ENCODE measurements around the gene ABI3BP.
"Not testable (repeated sequence)": the region's sequence is repeated elsewhere in the genome, so short reads cannot be mapped to it uniquely, and the experiment has no call there.

Gene ABI3BP

DNA sequence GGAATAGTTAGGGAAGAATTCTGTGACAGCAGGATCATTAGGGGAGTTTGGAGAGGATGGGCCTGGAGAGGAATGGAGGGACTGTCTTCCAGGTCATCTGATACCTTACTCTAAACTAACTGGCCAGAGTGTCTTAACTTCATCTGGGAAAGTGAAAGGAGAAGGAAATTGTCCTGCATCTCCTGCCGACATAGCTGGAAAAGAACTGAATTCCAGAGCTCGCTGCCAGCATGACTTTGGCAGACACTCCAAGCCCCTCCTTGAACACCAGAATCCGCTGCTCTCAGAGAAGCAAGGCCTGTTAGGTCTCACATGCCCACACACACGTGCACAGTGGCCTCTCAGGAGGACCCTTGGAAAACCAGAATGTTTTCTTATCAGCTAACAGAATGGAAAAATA is 10.5 kb downstream of the ABI3BP start:
- DNase-seq, result no peak

DNA sequence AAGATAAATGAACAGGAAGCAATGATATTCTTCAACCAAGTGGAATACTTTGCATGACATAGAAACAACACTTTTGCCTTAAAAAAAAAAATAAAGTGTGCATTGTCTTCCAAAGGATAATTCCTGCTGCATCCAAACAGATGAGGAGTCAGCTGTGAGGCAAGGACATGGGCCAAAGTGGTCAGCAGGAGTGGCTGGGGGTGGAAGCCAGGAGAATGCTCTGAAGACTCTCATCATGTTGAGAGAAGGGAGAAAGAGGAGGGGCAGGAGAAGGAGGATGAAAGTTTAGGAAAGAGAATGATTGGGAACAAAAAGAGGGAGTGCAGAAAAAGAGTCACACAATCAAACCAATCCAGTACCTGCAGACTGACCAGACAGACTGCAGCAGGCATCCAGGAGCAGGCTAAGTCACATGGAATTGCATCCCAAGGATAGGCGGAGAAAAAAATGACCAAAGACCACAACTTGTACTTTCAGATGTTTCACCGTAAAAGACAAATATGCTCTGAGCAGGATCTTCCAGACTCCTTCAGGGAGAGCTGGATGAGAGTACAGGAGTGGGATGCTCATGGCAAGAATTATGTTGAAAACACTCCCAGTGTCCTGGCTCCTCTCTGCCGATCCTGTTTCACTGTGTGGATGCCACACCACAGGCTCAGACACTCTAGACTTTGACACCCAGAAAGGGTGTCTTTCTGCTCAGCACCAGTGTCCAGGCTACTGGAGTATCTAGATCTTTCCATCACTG is 11.9 kb downstream of the ABI3BP start:
- no peak for DNase-seq

DNA sequence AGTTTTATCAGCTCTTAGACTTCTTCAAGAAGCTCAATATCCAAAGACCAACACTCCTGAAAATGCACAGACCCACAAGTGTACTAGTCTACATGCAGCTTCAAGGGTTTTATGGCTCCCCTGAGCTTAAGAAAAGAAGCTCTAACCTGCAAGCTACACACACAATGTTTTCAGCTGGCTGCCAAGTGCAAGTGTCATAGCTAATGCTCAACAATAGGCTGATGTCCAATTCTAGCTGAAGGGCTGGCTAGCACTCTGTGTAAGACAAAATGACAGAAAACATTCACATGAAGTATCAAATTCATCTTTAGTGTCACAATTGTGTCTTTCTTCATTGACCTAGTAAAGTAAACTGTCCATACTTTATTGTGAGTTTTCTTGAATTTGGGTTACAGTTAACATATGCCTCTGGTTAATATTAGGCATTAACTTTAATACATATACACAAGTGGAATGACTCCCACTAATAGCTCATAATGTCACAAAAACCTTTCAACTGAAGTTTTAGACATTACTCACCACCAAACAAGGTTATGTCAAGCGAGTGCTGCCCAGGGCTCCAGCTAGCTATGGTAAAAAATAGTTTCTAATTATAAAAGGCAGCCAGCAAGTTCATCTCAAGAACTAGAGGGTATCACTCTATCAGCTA is 15.1 kb downstream of the ABI3BP start:
- DNase-seq, result no peak

DNA sequence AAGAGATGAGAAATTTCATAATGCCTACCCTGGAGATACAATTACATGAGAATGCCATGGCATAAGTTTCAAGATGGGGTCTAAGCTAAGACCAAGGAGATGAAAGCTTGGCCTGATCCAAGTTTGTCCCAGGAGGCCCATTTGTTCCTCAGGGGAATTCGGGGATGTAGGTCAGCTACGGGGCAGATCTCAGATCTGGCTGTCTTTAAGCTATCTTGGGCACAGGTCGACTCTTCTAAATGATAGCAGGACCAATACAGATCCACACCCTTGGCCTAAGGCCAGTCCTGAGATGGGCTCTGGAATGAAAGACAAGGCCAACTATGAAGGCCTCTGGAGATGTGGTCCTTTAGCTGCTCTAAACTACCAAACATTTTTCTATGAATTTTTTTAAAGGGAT is 16.6 kb downstream of the ABI3BP start:
- no peak for DNase-seq

DNA sequence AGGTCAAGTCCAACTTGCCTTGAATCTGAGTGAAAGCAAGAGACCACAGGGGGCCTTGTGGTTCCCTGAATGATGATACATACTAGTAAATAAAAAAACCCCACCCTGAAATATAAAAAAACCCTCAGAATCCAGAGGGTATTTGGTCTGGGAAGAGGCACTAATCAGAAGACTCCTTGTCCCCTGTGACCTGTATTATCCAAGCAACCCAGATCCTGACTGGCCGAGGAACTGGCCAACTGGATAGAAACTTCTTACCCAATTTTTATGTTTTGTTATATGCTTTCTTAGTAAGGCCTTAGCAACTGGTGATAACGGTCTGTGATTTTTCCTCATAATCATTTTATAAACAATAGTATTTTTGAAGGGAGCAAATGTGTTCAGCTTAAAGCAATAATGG is 17.5 kb downstream of the ABI3BP start:
- DNase-seq, result no peak

DNA sequence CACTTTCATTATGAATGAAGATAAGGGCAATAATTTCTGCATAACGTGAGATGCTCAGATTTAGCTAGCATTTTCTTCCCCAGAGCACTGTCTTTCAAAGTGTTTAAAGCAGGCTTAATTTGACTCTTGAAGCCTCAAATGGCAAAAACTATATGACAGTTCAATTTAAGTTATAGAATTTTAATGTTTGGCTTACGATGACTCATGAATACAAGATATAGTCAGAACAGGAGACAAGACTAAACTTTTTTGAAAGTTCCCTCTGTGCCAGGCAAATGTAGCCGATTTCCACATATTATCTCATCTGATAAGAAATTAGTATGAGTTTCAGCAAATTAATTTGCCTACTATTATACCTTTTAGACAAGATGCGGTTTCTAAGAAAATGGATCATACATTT is 19.6 kb downstream of the ABI3BP start:
- no peak for DNase-seq

DNA sequence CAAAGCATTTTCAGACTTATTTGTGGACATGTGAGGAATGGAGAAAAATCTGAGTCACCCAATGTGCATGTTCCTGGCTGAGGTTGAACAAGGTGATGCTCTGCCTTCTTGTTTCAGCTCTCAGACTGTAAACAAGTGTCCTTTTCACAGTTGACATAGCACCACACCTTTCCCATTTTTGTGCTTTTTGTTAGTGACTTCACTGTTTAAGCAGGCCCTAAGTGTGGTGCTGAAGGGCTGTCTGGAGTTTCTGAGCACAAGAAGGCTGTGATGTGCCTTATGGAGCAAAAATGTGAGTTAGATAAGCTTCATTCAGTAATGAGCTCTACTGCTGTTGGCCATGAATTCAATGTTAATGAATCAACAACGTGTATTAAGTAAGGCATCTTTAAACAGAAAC is 20.4 kb downstream of the ABI3BP start:
- no peak for DNase-seq

DNA sequence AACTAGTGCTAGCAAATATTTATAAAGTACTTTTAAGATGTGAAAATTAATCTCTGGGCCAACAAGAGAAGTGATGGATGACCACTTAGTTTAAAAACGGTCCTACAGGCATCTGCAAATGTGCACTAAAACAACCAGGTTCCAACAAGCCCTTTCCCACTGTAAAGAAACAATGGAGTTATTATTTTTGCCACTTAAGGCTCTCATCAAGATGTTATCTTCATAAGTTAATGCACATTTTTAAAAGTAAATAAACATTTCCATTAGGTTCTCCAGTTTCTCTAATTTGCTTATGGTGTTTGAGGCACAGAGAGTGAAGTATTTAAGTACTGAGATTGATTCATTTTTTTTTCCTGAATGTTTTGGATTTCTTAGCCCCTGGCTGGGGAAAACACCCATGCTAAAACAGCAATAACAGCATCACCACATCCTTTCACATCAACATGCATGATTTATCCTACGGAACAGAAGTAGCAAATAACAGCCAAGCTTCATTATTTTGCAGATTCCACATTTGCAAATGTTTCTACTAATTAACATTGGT is 20.8 kb downstream of the ABI3BP start:
- DNase-seq, result no peak

DNA sequence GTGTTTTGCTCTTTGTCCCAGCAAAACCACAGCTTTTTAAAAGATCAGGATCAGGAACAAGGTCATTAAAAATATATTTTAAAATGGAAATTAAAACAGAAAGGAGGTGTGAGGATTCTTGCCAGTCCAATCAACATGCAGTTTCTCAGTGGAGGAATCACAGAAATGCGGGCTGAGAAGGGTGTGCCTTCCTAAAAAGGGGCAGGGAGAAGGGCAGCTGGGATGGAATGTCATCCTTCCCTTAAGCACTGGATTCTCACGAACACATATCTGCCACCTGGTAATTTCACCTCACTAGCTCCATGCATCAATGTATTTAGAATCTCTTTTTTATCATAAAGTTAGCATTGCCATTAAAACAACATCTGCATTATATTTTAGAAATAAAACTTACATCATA is 21.4 kb downstream of the ABI3BP start:
- DNase-seq, result no peak

DNA sequence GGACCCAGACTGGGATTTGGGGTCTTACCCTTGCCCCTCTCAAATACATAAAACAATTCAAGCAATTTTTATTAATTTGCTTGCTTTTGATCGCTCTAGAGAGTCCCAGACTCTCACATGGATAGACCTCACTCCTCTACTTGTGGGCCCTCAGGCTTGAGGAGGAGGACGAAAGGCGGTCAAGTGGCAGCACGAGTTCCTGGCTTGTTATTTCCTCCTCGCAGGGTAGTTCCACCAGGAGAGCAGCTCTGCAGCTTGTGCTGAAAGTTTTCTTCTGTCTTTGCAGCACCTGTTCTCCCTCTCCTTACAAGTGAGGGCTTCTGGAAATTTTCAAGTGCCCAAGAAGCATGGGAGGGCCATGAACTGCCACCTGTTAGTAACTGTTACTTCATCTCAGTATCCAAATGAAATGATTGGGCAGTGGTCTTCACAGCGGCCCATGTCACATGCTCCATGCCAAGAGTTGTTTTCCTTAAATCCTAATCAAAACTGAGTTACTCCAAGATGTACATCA is 22.7 kb downstream of the ABI3BP start:
- DNase-seq, result no peak

DNA sequence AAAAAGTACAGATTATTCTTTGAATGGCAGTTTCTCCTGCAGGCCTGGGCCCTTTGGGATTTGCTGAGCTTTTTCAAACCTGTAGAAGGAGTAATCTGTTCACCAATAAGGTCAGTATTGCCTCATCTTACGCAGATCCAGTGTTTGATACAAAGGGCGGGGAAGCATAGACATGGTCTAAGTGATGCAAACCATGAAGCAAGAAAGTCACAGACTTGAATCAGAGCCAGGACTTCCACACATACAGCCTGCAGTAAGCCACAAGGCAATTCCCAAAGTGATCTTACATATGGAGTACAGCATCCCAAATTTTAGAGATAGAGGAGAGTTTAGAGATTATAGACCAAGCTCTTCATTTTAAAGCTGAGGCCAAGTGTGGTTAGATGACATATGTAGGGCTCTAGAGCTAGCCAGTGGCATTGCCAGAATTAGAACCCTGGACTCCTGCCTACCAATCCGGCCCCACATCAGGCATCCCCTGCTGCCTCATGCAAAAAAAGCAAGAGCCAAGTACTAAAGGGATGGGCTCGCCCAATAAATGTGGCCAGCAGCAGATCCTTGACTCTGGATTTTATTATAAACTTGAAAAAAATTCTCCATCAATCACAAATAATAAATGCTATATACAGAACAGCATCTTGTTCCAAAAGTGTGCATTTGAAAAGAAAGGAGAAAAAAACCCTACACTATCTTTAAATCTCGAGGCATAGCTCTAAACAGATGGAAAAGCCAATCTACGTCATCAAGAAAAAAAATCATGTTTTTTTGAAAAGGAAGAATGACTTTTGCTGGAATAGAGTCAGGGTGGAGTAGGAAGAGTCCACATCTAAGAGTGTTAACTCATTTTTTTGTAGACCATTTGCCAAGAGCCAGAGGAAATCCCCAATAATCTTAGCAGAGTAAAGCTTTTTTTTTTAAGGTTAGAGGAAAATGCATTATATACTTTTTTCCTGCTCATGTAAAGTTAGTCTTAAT is 24.0 kb downstream of the ABI3BP start:
- DNase-seq, result no peak

DNA sequence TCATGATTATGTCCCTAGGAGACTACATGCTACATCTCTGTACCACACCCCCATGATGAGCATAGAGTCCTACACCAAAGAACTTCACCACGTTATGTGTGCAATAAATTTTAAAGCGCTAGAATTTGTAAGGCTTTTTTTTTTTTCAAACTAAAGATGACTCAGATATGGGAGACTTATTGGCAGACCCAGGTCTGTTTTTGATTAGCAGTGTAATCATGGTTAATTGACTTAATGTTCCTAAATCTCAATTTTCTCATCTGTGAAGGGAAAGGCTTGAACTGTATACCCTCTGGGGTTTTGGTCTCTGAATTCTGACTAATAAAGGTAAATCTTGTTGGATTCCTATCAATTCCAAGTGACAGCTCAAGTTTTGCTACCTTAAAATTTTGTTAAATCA is 26.4 kb downstream of the ABI3BP start:
- no peak for DNase-seq

DNA sequence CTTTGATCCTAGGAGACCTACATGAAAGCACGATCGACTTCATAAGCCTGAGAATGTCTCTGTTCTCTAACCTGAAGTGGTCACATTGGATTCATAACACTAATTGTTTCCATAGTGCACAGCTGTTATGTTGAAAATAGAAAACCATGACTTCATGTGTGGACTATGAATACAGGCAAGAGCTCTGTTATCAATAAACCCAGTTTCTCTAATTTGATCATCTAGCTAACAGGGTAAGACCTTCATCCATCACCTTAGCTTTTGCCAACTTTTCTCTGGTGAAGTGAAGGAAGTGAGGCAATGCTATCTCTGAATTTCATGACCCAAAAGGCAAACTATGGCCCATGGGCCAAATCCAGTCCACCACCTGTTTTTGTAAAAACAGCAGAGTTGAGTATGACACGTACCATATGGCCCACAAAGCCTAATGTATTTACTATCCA is 27.2 kb downstream of the ABI3BP start:
- DNase-seq, result no peak

DNA sequence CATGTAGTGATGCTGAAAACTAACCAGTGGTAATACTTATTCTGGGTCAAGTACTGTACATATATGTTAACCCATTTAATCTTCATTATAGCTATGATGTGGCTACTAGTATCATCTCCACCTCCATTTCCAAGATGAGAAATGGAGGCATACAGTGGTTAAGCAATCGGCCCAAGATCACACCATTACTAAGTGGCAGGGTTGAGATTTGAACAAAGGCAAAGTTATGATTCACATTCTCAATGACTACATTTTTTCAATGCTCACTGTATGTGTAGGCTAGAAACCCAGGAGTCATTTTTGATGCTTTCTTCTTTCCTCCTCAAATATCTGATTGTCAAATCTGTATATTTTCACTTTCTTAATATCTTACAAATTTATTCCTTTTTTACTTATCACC is 30.2 kb downstream of the ABI3BP start:
- no peak for DNase-seq

DNA sequence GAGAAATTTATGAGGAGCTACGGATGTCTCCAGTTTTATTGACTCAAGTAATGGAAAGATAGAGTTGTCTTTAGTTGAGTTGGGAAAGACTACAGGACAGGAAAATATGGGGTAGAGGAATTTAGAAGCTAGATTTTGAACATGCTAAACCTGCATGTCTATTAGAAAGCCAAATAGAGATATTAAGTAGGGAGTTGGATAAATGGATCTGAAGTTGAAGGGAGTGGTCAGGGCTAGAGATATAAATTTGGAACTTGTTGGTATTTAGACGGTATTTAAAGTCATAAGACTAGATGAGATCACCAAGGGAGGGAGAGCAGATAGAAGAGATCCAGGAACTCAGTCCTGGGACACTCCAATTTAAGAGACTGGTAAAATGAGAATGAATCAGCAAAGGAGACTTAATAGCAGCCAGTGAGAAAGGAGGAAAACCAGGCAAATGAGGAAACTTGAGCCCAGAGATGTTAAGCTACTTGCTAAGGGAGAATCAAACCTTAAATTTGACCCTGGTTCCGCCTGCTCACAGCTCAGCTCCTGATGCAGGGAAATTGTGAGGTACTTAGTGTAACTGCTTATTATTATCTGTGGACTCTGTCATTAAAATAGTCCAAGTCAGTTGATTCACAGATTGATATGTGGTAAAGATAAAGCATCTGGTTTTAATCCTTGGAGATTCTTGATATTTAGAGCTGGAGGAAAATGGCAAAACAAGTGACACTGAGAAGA is 35.8 kb downstream of the ABI3BP start:
- DNase-seq, result no peak

DNA sequence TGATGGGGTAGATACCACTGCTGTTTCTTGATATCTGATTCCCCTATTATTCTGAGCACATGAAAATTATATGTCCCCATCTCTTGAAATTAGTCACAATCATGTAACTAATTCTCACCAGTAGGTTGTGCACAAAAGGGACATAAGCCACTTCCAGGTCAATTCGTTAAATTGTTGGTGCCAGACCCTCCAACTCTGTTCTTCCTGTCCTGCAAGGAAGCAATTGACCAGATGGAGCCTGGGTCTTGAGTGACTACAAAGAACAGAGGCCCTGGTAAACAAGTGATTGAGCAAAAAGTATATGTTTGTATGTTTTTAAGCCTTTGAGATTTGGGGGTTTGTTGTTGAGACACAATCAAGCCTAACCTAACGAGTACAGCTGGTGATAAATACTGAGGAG is 36.9 kb downstream of the ABI3BP start:
- no peak for DNase-seq

DNA sequence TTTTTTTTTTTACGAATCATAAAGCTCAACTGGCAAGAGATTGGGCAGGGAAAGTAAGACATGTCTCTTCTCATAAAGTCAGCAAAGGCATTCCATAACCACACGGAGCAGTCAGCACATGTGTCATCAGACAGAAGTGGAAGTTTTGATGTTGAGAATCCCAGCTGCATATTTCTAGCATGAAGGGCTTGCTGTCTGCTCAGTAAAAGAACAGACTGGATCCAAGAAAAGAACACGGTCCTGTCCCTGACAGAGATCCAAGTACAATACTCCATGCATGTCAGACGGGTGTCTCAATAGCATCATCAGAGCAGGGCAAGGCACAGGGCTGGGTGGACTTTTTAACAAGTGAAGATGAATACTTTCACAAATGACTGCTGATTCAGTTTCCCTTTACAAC is 38.2 kb downstream of the ABI3BP start:
- no peak for DNase-seq

DNA sequence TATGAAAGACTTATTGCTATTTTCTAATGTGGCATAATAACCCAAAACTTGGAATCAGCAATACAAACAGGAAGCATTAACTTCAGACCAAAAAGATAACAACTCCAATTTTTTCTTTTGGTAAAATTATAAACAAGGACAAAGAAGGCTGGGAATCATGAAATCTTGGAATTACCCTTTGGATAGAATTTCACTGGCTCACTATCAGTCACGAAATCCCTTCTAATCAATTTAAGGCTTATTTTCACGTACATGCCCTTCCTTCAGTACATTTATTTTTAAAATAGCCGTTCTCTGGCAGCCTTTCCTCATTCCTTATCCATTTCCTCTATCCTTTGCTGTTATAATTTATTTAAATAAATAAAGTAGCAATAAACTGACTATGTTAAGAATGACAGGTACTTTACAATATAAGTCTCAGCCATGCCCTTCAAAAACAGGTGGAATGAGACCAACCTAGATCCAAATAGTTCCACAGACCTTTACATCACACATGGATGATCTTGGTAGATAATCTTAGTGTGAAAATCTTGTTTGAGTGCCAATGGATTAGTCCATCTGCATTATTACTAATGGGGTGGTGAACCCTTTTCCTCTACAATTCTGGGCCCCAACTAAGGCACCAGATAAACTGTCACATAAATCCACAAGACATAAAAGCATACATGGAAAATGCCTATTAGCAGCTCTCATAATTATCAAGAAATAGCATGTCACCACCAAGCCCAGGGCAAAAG is 38.9 kb downstream of the ABI3BP start:
- DNase-seq, result no peak

DNA sequence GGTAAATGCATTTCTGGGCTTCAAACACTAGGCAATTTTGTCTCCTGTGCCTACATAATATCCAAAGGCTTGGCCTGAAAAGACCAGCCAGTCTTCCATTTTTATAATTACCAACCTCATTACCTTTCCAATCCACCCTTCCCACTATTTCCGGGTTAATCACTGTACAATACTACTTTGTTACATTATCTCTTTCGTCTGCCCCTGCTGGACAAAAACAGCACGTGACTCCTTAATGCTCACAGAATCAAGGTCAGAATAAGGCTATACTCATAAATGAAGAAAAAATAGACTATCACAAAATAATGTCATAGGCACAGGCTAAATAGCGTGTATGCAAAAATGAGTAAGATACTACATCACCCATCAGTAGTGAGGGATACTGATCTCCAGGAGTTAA is 40.1 kb downstream of the ABI3BP start:
- DNase-seq, result no peak

DNA sequence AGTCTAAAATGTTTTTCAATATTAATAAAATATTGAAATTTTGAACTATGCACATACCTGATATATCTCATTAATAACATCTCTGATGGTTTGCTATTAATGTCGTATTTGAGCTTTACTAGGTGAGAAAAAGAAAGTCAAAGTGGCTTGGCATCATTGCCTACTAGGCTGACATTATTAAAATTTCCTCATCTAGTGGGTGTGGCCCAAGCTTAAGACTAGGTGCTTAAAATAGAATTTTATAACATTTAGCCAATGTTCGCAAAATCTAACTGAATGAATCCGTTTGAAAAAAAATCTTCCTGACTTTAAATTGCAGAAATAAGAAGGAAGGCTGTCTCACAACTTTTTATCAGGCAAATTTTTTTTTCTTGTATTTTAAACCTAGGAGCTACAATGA is 46.1 kb downstream of the ABI3BP start:
- no peak for DNase-seq

DNA sequence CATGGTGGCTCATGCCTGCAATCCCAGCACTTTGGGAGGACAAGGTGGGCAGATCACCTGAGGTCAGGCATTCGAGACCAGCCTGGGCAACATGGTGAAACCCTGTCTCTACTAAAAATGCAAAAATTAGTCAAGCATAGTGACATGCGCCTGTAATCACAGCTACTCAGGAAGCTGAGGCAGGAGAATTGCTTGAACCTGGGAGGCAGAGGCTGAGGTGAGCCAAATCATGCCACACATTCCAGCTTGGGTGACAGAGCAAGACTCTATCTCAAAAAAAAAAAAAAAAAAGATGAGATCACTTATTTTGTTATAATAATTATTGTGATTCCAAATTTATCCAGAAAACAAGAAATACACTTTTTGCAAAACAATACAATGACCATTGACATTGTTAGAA is 47.1 kb downstream of the ABI3BP start:
- not testable (repeated sequence) for DNase-seq

DNA sequence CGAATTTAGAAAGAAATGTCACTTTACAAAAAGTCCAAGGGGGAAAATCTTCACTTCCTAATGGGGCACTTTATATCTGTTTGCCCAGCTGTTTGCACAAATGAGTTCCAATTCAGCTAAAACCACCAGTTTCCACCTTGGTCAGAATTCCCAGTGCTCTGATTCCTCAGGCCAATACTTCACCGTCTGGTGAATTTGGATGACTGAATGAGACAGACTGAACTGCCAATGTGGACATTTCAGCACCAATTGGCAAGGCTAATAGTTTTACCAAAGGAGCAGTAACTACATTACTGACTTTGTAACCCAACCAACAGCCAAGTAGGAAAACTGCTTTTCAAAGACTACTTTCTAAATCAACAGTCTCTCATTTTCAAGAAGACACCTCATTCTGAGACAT is 51.8 kb downstream of the ABI3BP start:
- DNase-seq, result no peak
